GM11168 (cell line): ENCODE measurements around the gene GABRR1.

Experiments used
- in situ Hi-C: fragments of 300-500 bp; cut with MboI; formaldehyde crosslinking; loops from one replicate; pipeline ENCODE4 v1.12.0; 2022; ENCODE audit warnings: low sequenced_read_pairs; ENCODE audit not compliant: unreplicated experiment

GABRR1 gene

GRCh38 chr6:89162047-89162371 is 55.1 kb downstream of the GABRR1 start:
- in situ Hi-C loops: no loop called here

GRCh38 chr6:89161326-89162046 is 55.7 kb downstream of the GABRR1 start:
- in situ Hi-C loops: no loop called here

GRCh38 chr6:89160331-89161092 is 56.6 kb downstream of the GABRR1 start:
- in situ Hi-C loops: no loop called here

- in situ Hi-C loops: no loop called here
These were observed 63.0 kb downstream of the GABRR1 start for GRCh38 chr6:89154131-89154530.

GRCh38 chr6:89148016-89148750 is 69.0 kb downstream of the GABRR1 start:
- in situ Hi-C loops: no loop called here

- in situ Hi-C loops: no loop called here
These were observed 70.1 kb downstream of the GABRR1 start for GRCh38 chr6:89146718-89147700.

GRCh38 chr6:89145956-89146717 is 71.0 kb downstream of the GABRR1 start, which contains the start of gene PM20D2:
Gene PM20D2 (plus strand): TSS chr6:89146055. CDS start chr6:89146145, 90 bp downstream.
- in situ Hi-C loops: no loop called here

GRCh38 chr6:89145091-89145955 is 71.8 kb downstream of the GABRR1 start:
- in situ Hi-C loops: no loop called here

- in situ Hi-C loops: no loop called here
These were observed 72.7 kb downstream of the GABRR1 start for GRCh38 chr6:89144354-89144906.

GRCh38 chr6:89140347-89141156 is 76.6 kb downstream of the GABRR1 start:
- in situ Hi-C loops: no loop called here

- in situ Hi-C loops: no loop called here
These were observed 77.4 kb downstream of the GABRR1 start for GRCh38 chr6:89139509-89140346.

- in situ Hi-C loops: no loop called here
These were observed 79.0 kb downstream of the GABRR1 start for GRCh38 chr6:89138173-89138572.

GRCh38 chr6:89134723-89135122 is 82.4 kb downstream of the GABRR1 start:
- in situ Hi-C loops: no loop called here

GRCh38 chr6:89133981-89134380 is 83.2 kb downstream of the GABRR1 start:
- in situ Hi-C loops: no loop called here

GRCh38 chr6:89132057-89132456 is 85.1 kb downstream of the GABRR1 start:
- in situ Hi-C loops: no loop called here

- in situ Hi-C loops: no loop called here
These were observed 85.6 kb downstream of the GABRR1 start for GRCh38 chr6:89131599-89131998.
